SK-N-SH treated with all-trans-retinoic acid at 6 μM for 48 hours (cell line): ENCODE results near the gene PPFIBP1.

Experiments
- ATAC-seq: fragments of 200-7000 bp; cut with Tn5 transposase; 3 replicates; pipeline ENCODE4 v1.9.1; 2020; ENCODE audit warnings: mild to moderate bottlenecking, moderate library complexity
- ARNTL ChIP-seq: fragments of 450-650 bp; formaldehyde crosslinking; IDR thresholded peaks from 2 replicates; pipeline ENCODE4 v1.5.0; 2020; ENCODE audit warnings: low read depth, mild to moderate bottlenecking, moderate library complexity, borderline replicate concordance
- BACH2 ChIP-seq: fragments of 250-450 bp; sonication (Bioruptor Pico); IDR thresholded peaks from 2 replicates; pipeline ENCODE4 v1.9.0; 2021; ENCODE audit warnings: mild to moderate bottlenecking, borderline replicate concordance
- CSDC2 ChIP-seq: fragments of 250-450 bp; sonication (Bioruptor Pico); IDR thresholded peaks from 2 replicates; pipeline ENCODE4 v1.5.0; 2020; ENCODE audit warnings: mild to moderate bottlenecking, moderate library complexity
- ESRRG ChIP-seq: fragments of 250-450 bp; sonication (Bioruptor Pico); IDR thresholded peaks from 2 replicates; pipeline ENCODE4 v1.6.1; 2021; ENCODE audit warnings: mild to moderate bottlenecking
- GLIS3 ChIP-seq: fragments of 250-450 bp; sonication (Bioruptor Pico); IDR thresholded peaks from 2 replicates; pipeline ENCODE4 v1.5.0; 2020; ENCODE audit warnings: mild to moderate bottlenecking, moderate library complexity
- ISL1 ChIP-seq: fragments of 250-450 bp; sonication (Bioruptor Pico); IDR thresholded peaks from 2 replicates; pipeline ENCODE4 v2.1.2; 2022; ENCODE audit warnings: mild to moderate bottlenecking, moderate library complexity
- OSR1 ChIP-seq: fragments of 250-450 bp; sonication (Bioruptor Pico); IDR thresholded peaks from 2 replicates; pipeline ENCODE4 v1.8.0; 2022; ENCODE audit warnings: moderate library complexity, mild to moderate bottlenecking, inconsistent platforms
- PPARA ChIP-seq: fragments of 250-450 bp; sonication (Bioruptor Pico); IDR thresholded peaks from 2 replicates; pipeline ENCODE4 v1.5.0; 2020; ENCODE audit warnings: mild to moderate bottlenecking, borderline replicate concordance
- RARB ChIP-seq: fragments of 250-450 bp; sonication (Bioruptor Pico); IDR thresholded peaks from 2 replicates; pipeline ENCODE4 v1.8.0; 2021; ENCODE audit warnings: mild to moderate bottlenecking, moderate library complexity
- SNAI2 ChIP-seq: fragments of 250-450 bp; sonication (Bioruptor Pico); IDR thresholded peaks from 2 replicates; pipeline ENCODE4 v1.5.0; 2020; ENCODE audit warnings: mild to moderate bottlenecking, moderate library complexity
- TCF4 ChIP-seq: fragments of 250-450 bp; sonication (Bioruptor Pico); IDR thresholded peaks from 2 replicates; pipeline ENCODE4 v1.8.0; 2021; ENCODE audit warnings: mild to moderate bottlenecking, moderate library complexity, borderline replicate concordance
- TOX ChIP-seq: fragments of 250-450 bp; sonication (Bioruptor Pico); IDR thresholded peaks from 2 replicates; pipeline ENCODE4 v1.8.0; 2021; ENCODE audit warnings: mild to moderate bottlenecking, moderate library complexity, borderline replicate concordance
- ZC3H10 ChIP-seq: fragments of 250-450 bp; sonication (Bioruptor Pico); IDR thresholded peaks from 2 replicates; pipeline ENCODE4 v1.5.1; 2021; ENCODE audit warnings: mild to moderate bottlenecking, moderate library complexity
- ZFP3 ChIP-seq: fragments of 250-450 bp; sonication (Bioruptor Pico); IDR thresholded peaks from 2 replicates; pipeline ENCODE4 v1.5.0; 2020; ENCODE audit warnings: mild to moderate bottlenecking, moderate library complexity
- ZFP30 ChIP-seq: fragments of 450-650 bp; formaldehyde crosslinking; IDR thresholded peaks from 2 replicates; pipeline ENCODE4 v1.5.0; 2022; ENCODE audit warnings: mild to moderate bottlenecking, moderate library complexity
- ZNF8 ChIP-seq: fragments of 450-650 bp; formaldehyde crosslinking; IDR thresholded peaks from 2 replicates; pipeline ENCODE4 v1.5.0; 2020; ENCODE audit warnings: mild to moderate bottlenecking, moderate library complexity
- TF ChIP-seq, protein P1 (sequence below): fragments of 250-450 bp; sonication (Bioruptor Pico); IDR thresholded peaks from 2 replicates; pipeline ENCODE4 v1.5.1; 2021; ENCODE audit warnings: mild to moderate bottlenecking, moderate library complexity
- TF ChIP-seq, protein P2 (sequence below): fragments of 250-450 bp; sonication (Bioruptor Pico); IDR thresholded peaks from 2 replicates; pipeline ENCODE4 v1.5.0; 2020; ENCODE audit warnings: mild to moderate bottlenecking, moderate library complexity
- TF ChIP-seq, protein P3 (sequence below): fragments of 250-450 bp; sonication (Bioruptor Pico); IDR thresholded peaks from 2 replicates; pipeline ENCODE4 v1.8.0; 2020; ENCODE audit warnings: mild to moderate bottlenecking, moderate library complexity, borderline replicate concordance
- TF ChIP-seq, protein P4 (sequence below): fragments of 250-450 bp; sonication (Bioruptor Pico); IDR thresholded peaks from 2 replicates; pipeline ENCODE4 v1.8.0; 2021; ENCODE audit warnings: low read depth, mild to moderate bottlenecking, moderate library complexity, borderline replicate concordance
- TF ChIP-seq, protein P5 (sequence below): fragments of 250-450 bp; sonication (Bioruptor Pico); IDR thresholded peaks from 2 replicates; pipeline ENCODE4 v1.5.1; 2020; ENCODE audit warnings: low read depth, mild to moderate bottlenecking, moderate library complexity

Gene PPFIBP1

DNA sequence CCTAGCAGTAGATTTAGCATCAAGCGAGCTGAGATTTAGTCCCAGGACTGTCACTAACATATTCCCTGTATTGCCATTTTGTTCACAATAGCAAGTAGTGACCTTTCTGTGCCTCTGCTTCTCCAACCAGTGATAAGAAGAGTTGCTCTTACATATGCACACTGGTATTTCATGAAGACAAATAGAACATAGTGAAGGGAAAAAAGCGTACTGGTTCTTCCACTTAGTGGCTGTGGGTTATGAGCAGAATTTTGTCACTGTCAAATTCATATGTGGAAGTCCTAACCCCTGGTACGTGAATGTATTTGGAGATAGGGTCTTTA is 12.3 kb upstream of the PPFIBP1 start (continued):
- no peak for TF ChIP-seq OSR1
- no peak for TF ChIP-seq ZFP30 (CRISPR knock-in tag)
- no peak for TF ChIP-seq RARB
- TF ChIP-seq ZNF8 (CRISPR knock-in tag): no peak
- no peak for TF ChIP-seq CSDC2 (CRISPR knock-in tag)
- TF ChIP-seq, all 23 proteins: peak for 0

DNA sequence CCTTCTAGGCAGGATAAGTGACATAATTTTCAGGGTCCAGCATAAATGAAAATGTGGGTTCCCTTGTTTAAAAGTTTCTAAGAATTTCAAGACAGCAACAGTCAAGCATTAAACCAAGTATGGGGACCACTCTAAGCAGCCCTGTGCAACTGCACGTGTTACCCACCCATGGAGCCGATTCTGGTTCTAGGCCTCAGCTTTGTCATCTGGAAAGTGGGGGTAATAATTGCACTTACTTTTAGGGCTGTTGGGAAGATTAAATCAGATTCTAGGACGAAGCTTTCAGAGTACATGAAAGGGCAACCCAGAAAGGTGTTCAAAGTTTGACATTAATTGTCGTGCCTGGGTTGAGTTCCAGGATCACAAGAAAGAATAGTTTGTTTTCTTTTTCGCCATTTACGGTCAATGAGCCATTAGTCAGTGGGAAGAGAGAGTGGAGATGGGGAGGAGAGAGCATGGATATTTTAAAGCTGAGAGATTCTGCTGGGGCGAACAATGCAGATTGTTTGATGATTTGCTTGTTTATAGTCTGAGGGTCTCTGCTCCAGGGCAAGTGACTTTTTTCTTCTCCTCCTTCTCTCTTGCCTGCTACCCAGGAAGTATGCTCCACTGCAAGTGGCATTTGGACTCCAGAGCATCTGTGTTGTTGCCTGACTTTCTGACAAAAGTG is 10.7 kb upstream of the PPFIBP1 start:
- TF ChIP-seq PPARA (CRISPR knock-in tag) (no peak), ZNF8 (CRISPR knock-in tag) (no peak), GLIS3 (CRISPR knock-in tag) (no peak), RARB (no peak), OSR1 (no peak), ISL1 (CRISPR knock-in tag) (no peak), ZFP3 (no peak), ARNTL (CRISPR knock-in tag) (no peak), SNAI2 (CRISPR knock-in tag) (no peak), ZFP30 (CRISPR knock-in tag) (no peak), TOX (no peak), ESRRG (CRISPR knock-in tag) (no peak), CSDC2 (CRISPR knock-in tag) (no peak), ZC3H10 (no peak), TCF4 (CRISPR knock-in tag) (no peak)
- TF ChIP-seq, protein P1, sequence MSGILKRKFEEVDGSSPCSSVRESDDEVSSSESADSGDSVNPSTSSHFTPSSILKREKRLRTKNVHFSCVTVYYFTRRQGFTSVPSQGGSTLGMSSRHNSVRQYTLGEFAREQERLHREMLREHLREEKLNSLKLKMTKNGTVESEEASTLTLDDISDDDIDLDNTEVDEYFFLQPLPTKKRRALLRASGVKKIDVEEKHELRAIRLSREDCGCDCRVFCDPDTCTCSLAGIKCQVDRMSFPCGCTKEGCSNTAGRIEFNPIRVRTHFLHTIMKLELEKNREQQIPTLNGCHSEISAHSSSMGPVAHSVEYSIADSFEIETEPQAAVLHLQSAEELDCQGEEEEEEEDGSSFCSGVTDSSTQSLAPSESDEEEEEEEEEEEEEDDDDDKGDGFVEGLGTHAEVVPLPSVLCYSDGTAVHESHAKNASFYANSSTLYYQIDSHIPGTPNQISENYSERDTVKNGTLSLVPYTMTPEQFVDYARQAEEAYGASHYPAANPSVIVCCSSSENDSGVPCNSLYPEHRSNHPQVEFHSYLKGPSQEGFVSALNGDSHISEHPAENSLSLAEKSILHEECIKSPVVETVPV (CRISPR knock-in tag): no peak
- TF ChIP-seq, protein P2, sequence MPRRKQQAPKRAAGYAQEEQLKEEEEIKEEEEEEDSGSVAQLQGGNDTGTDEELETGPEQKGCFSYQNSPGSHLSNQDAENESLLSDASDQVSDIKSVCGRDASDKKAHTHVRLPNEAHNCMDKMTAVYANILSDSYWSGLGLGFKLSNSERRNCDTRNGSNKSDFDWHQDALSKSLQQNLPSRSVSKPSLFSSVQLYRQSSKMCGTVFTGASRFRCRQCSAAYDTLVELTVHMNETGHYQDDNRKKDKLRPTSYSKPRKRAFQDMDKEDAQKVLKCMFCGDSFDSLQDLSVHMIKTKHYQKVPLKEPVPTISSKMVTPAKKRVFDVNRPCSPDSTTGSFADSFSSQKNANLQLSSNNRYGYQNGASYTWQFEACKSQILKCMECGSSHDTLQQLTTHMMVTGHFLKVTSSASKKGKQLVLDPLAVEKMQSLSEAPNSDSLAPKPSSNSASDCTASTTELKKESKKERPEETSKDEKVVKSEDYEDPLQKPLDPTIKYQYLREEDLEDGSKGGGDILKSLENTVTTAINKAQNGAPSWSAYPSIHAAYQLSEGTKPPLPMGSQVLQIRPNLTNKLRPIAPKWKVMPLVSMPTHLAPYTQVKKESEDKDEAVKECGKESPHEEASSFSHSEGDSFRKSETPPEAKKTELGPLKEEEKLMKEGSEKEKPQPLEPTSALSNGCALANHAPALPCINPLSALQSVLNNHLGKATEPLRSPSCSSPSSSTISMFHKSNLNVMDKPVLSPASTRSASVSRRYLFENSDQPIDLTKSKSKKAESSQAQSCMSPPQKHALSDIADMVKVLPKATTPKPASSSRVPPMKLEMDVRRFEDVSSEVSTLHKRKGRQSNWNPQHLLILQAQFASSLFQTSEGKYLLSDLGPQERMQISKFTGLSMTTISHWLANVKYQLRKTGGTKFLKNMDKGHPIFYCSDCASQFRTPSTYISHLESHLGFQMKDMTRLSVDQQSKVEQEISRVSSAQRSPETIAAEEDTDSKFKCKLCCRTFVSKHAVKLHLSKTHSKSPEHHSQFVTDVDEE (CRISPR knock-in tag): no peak
- TF ChIP-seq, protein P3, sequence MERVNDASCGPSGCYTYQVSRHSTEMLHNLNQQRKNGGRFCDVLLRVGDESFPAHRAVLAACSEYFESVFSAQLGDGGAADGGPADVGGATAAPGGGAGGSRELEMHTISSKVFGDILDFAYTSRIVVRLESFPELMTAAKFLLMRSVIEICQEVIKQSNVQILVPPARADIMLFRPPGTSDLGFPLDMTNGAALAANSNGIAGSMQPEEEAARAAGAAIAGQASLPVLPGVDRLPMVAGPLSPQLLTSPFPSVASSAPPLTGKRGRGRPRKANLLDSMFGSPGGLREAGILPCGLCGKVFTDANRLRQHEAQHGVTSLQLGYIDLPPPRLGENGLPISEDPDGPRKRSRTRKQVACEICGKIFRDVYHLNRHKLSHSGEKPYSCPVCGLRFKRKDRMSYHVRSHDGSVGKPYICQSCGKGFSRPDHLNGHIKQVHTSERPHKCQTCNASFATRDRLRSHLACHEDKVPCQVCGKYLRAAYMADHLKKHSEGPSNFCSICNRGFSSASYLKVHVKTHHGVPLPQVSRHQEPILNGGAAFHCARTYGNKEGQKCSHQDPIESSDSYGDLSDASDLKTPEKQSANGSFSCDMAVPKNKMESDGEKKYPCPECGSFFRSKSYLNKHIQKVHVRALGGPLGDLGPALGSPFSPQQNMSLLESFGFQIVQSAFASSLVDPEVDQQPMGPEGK: no peak
- TF ChIP-seq, protein P4, sequence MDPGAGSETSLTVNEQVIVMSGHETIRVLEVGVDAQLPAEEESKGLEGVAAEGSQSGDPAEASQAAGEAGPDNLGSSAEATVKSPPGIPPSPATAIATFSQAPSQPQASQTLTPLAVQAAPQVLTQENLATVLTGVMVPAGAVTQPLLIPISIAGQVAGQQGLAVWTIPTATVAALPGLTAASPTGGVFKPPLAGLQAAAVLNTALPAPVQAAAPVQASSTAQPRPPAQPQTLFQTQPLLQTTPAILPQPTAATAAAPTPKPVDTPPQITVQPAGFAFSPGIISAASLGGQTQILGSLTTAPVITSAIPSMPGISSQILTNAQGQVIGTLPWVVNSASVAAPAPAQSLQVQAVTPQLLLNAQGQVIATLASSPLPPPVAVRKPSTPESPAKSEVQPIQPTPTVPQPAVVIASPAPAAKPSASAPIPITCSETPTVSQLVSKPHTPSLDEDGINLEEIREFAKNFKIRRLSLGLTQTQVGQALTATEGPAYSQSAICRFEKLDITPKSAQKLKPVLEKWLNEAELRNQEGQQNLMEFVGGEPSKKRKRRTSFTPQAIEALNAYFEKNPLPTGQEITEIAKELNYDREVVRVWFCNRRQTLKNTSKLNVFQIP (CRISPR knock-in tag): no peak
- TF ChIP-seq, protein P5, sequence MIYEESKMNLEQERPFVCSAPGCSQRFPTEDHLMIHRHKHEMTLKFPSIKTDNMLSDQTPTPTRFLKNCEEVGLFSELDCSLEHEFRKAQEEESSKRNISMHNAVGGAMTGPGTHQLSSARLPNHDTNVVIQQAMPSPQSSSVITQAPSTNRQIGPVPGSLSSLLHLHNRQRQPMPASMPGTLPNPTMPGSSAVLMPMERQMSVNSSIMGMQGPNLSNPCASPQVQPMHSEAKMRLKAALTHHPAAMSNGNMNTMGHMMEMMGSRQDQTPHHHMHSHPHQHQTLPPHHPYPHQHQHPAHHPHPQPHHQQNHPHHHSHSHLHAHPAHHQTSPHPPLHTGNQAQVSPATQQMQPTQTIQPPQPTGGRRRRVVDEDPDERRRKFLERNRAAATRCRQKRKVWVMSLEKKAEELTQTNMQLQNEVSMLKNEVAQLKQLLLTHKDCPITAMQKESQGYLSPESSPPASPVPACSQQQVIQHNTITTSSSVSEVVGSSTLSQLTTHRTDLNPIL (CRISPR knock-in tag): no peak
- ATAC-seq: no peak

DNA sequence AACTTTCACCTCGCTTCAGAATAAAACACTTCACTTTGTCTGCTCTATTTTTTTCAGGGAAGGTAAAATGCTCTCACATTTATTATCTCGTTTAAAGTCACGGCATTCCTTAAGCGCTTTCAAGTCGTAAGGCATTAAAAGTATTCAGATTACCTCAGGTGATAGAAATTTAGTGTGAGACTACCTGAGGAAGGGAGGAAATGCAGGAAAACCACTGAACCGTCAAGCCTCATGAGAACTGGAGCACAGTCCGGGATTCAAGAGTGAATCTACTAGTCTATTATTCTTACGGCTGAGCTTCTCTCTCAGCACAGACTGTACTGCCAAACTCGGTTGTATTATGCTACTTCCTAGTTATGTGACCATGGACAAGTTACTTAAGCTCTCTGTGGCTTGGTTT is 8.3 kb upstream of the PPFIBP1 start:
- ATAC-seq: no peak
- TF ChIP-seq, protein P3: no peak
- TF ChIP-seq ISL1 (CRISPR knock-in tag) (no peak), BACH2 (CRISPR knock-in tag) (no peak), ARNTL (CRISPR knock-in tag) (no peak), OSR1 (no peak), GLIS3 (CRISPR knock-in tag) (no peak), TCF4 (CRISPR knock-in tag) (no peak), ZNF8 (CRISPR knock-in tag) (no peak), TOX (no peak), PPARA (CRISPR knock-in tag) (no peak)
- TF ChIP-seq, protein P4 (CRISPR knock-in tag): no peak
- TF ChIP-seq, protein P5 (CRISPR knock-in tag): no peak
